ENCODE measurements around the gene TC2N.

TC2N gene

DNA sequence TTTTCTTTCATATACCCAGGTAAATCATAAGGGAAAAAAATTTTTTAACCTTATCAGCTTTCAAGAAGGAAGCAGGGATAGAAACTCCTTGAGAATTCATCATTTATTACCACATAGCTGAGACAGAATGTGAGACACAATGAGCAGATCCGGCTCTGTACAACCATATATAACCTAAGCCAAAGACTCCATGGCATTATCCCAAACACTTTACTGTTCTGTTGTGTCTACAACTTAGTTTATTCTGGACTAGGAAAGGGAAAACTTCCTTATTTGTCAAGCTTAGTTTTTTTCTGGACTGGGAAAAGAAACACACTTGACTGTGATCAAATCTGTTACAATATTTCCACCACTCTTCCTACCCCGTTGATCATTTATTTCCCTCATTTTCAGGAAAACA lies 97.2 kb downstream of the TC2N start:
- no peak overlapping the region for H3K27ac ChIP-seq
- TF ChIP-seq, protein P1, sequence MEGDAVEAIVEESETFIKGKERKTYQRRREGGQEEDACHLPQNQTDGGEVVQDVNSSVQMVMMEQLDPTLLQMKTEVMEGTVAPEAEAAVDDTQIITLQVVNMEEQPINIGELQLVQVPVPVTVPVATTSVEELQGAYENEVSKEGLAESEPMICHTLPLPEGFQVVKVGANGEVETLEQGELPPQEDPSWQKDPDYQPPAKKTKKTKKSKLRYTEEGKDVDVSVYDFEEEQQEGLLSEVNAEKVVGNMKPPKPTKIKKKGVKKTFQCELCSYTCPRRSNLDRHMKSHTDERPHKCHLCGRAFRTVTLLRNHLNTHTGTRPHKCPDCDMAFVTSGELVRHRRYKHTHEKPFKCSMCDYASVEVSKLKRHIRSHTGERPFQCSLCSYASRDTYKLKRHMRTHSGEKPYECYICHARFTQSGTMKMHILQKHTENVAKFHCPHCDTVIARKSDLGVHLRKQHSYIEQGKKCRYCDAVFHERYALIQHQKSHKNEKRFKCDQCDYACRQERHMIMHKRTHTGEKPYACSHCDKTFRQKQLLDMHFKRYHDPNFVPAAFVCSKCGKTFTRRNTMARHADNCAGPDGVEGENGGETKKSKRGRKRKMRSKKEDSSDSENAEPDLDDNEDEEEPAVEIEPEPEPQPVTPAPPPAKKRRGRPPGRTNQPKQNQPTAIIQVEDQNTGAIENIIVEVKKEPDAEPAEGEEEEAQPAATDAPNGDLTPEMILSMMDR (conservative IDR thresholded peaks at IDR 0.05; ENCODE audit: low read depth), result no peak
- ChIA-PET POLR2A (ENCODE audit: low non-redundant PET) (no interaction called here), CTCF (no interaction called here)
- no peak for DNase-seq (ENCODE audit: low spot score)

DNA sequence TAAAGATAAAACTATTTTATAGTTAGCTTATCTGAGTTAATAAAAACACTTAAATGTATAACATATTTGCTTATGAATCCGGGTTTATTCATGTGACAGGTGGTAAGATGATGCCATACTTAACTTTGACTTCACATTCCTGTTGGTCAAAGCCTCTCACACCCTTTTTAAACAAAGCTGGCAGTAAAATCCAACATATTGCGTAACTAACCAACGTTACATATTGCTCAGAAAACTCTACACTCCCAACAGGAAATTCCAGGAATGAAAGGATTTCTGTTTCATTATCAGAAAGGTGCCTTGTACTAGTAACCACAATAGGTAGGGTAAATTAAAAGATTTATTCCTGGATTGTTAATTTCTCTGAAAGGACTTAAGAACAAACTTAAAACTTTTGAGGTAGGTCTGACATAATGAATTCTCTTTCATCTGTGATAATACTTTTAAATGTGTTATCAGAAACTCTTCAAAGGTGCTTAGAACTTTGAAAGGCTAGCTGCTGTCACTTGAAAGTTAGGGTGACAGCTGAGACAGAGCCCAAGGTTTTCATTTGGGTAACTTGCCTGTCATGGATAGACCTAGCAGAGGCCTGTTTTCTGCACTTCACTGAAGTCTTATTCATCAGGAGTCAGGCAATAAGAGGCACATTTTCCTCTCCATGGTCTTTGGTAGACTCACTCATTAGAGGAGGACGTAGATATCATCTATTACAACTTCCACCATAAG lies 111.6 kb downstream of the TC2N start:
- DNase-seq (ENCODE audit: low spot score), result peak; percentile 55
- POLR2A ChIA-PET (ENCODE audit: low non-redundant PET), result no interaction called here

DNA sequence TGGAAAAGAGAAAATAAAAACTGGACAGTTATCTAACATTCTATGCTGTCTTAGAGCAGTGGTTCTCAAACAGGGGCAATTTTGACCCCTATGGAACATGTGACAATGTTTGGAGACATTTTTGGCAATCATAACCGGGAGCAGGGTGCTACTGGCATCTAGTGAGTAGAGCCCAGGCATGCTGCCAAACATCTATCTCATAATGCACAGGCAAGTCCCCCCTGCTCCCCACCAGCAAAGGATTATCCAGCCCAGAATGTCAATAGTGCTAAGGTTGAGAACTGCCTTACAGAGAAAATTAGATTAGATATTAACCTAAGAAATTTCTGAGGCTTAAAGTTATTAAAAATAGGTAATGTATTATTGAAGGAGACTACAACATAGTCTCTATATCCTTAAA lies 112.5 kb downstream of the TC2N start:
- ChIA-PET POLR2A (ENCODE audit: low non-redundant PET) (no interaction called here), CTCF (no interaction called here)
- TF ChIP-seq, protein P1 (conservative IDR thresholded peaks at IDR 0.05; ENCODE audit: low read depth), result no peak
- DNase-seq (ENCODE audit: low spot score), result no peak
- H3K27ac ChIP-seq, result no peak overlapping the region

More for the DNA sequence above, 111.6 kb downstream of the TC2N start:
- CTCF ChIA-PET, result no interaction called here
- TF ChIP-seq, protein P1 (conservative IDR thresholded peaks at IDR 0.05; ENCODE audit: low read depth), result no peak
- H3K27ac ChIP-seq, result no peak overlapping the region

DNA sequence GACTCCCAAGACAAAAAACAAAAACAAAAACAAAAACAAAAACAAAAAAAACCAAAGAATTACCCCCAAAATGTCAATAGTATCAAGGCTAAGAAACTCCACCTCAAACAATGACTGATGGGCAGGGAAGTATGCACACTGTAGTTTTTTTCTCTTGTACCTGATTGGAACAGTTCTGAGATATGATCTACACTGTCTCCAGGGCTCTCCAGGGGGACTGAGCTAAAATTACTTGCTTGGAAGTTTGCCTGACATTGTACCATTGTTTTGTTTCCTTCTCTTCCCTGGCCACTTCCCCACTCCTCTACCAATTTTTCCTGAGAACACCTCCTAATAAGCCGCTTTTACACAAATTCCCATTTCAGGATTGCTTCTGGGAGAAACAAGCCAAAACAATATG lies 113.2 kb downstream of the TC2N start:
- ChIA-PET POLR2A (ENCODE audit: low non-redundant PET) (no interaction called here), CTCF (interaction anchor here (0.6 kb wide), 1 partner anchor 903 kb away, joined by 4 read pairs; no protein-coding TSS in a partner anchor)
- no peak for DNase-seq (ENCODE audit: low spot score)
- TF ChIP-seq, protein P1 (conservative IDR thresholded peaks at IDR 0.05; ENCODE audit: low read depth), result no peak
- no peak overlapping the region for H3K27ac ChIP-seq

DNA sequence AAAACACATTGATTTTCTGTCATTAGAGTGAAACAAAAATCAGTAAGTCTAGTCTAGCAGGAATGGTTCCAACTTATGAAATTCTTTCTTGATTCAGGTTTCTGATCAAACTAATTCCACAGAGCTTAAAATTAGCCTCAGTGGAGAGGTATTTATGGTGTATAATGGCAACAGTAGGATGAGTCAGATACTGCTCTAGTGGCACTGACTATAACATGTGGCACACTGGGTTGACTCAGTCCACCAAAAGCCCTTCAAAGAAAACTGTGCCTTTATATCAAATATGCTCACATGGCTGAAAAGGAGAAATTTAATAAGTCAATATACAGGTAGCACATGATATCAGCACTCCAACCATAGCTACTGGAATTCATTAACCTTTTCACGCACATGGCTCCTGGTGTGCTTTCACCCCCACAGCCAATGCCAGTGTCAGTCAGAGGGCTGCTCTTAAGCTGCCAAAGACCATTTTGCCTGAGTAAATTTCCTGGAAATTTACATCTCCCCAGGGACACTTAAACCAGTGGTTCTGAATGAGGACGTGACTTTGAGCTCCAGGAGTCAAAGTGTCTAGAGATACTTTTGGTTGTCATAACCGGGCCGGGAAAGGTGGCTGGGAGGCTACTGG lies 113.7 kb downstream of the TC2N start:
- DNase-seq (ENCODE audit: low spot score), result peak; percentile 12
- TF ChIP-seq, protein P1 (conservative IDR thresholded peaks at IDR 0.05; ENCODE audit: low read depth), result no peak
- POLR2A ChIA-PET (ENCODE audit: low non-redundant PET), result no interaction called here
- CTCF ChIA-PET, result interaction anchor here (0.6 kb wide), 1 partner anchor 903 kb away, joined by 4 read pairs; no protein-coding TSS in a partner anchor
- H3K27ac ChIP-seq, result no peak overlapping the region

DNA sequence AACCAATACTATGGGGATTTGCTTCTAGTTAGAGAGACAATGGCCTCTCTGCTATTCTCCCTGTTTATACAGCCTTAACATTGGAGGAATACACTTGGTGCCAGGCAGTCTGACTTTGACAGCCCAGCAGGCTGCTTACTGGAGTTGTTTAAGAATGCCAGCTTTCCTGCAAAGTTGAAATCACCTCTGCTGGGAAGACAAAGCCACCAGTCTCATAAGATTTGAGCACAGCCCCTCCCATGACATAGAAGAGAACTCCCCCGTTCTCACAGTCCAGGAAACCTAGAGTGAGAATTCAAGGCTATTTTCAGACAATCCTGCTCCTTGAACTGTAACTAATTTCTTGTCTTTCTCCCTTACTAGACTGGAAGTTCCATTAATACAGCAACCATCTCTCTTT lies 114.4 kb downstream of the TC2N start:
- CTCF ChIA-PET, result no interaction called here
- POLR2A ChIA-PET (ENCODE audit: low non-redundant PET), result no interaction called here
- H3K27ac ChIP-seq, result no peak overlapping the region
- TF ChIP-seq, protein P1 (conservative IDR thresholded peaks at IDR 0.05; ENCODE audit: low read depth), result no peak
- no peak for DNase-seq (ENCODE audit: low spot score)

Measured in RWPE1 (cell line).